ENCODE results near the gene TSPAN5. TPM values are rescaled to one million over a fixed set of nuclear protein-coding genes. Genes with fewer than 3 reads are reported as not detected.

Gene TSPAN5
- total RNA-seq, 2 experiments from 2014 or later: 1.8 to 2.8 TPM

GRCh38 chr4:98560321-98560720 lies 98.1 kb downstream of the TSPAN5 start:
- no peak overlapping the region for H3K27ac ChIP-seq (ENCODE audit: low read depth in 1 of 2, low read length in 2 of 2)
- H3K4me3 Mint-ChIP-seq: no peak overlapping the region
- H3K27ac Mint-ChIP-seq: no peak overlapping the region
- H3K9me3 ChIP-seq (ENCODE audit: control insufficient read depth in 1 of 2, insufficient read depth in 1 of 2, low read length in 2 of 2): no peaks in the 10 kb centered on the region
- ATAC-seq (ENCODE audit: poor library complexity) (no peak), DNase-seq (no peak)
- H3K27me3 Mint-ChIP-seq: no peaks in the 10 kb centered on the region
- intact Hi-C loops (cut with DNase I, micrococcal nuclease): no loop called here
- ChIA-PET CTCF (no interaction called here), POLR2A (no interaction called here)
- H3K36me3 ChIP-seq (ENCODE audit: insufficient read depth, low read length): no peaks in the 10 kb centered on the region
- no peak for TF ChIP-seq CTCF (IDR thresholded peaks at IDR 0.05)
- H3K27me3 ChIP-seq (ENCODE audit: control insufficient read depth in 1 of 2, insufficient read depth in 2 of 2, low read length in 2 of 2): no peaks in the 10 kb centered on the region
- H3K36me3 Mint-ChIP-seq (ENCODE audit: low read depth): no peaks in the 10 kb centered on the region
- no peak overlapping the region for H3K4me3 ChIP-seq (ENCODE audit: low read length)
- H3K4me1 ChIP-seq (ENCODE audit: insufficient read depth, low read length): no peaks in the 10 kb centered on the region
- no peaks in the 10 kb centered on the region for H3K9me3 Mint-ChIP-seq
- H3K4me1 Mint-ChIP-seq (ENCODE audit: low read depth): peaks cover 13% of the 10 kb centered on the region

- H3K4me3 ChIP-seq (ENCODE audit: low read length): no peak overlapping the region
- H3K4me3 Mint-ChIP-seq: no peak overlapping the region
- no peaks in the 10 kb centered on the region for H3K4me1 ChIP-seq (ENCODE audit: insufficient read depth, low read length)
- no peaks in the 10 kb centered on the region for H3K9me3 ChIP-seq (ENCODE audit: control insufficient read depth in 1 of 2, insufficient read depth in 1 of 2, low read length in 2 of 2)
- H3K27me3 ChIP-seq (ENCODE audit: control insufficient read depth in 1 of 2, insufficient read depth in 2 of 2, low read length in 2 of 2): no peaks in the 10 kb centered on the region
- no peak overlapping the region for H3K27ac ChIP-seq (ENCODE audit: low read depth in 1 of 2, low read length in 2 of 2)
- ATAC-seq (ENCODE audit: poor library complexity) (no peak), DNase-seq (no peak)
- H3K9me3 Mint-ChIP-seq: no peaks in the 10 kb centered on the region
- intact Hi-C loops (cut with DNase I, micrococcal nuclease): no loop called here
- peaks cover 6% of the 10 kb centered on the region for H3K4me1 Mint-ChIP-seq (ENCODE audit: low read depth)
- H3K36me3 Mint-ChIP-seq (ENCODE audit: low read depth): no peaks in the 10 kb centered on the region
- H3K27me3 Mint-ChIP-seq: no peaks in the 10 kb centered on the region
- no peak overlapping the region for H3K27ac Mint-ChIP-seq
- ChIA-PET CTCF (no interaction called here), POLR2A (no interaction called here)
- no peak for TF ChIP-seq CTCF (IDR thresholded peaks at IDR 0.05)
- no peaks in the 10 kb centered on the region for H3K36me3 ChIP-seq (ENCODE audit: insufficient read depth, low read length)
Measured at GRCh38 chr4:98558471-98559169, 99.8 kb downstream of the TSPAN5 start.

- Histone ChIP-seq H3K4me3 (ENCODE audit: low read length) (no peak overlapping the region), H3K36me3 (ENCODE audit: insufficient read depth, low read length) (no peaks in the 10 kb centered on the region), H3K9me3 (ENCODE audit: control insufficient read depth in 1 of 2, insufficient read depth in 1 of 2, low read length in 2 of 2) (no peaks in the 10 kb centered on the region), H3K27ac (ENCODE audit: low read depth in 1 of 2, low read length in 2 of 2) (no peak overlapping the region), H3K4me1 (ENCODE audit: insufficient read depth, low read length) (no peaks in the 10 kb centered on the region), H3K27me3 (ENCODE audit: control insufficient read depth in 1 of 2, insufficient read depth in 2 of 2, low read length in 2 of 2) (no peaks in the 10 kb centered on the region)
- intact Hi-C loops (cut with DNase I, micrococcal nuclease): no loop called here
- ATAC-seq (ENCODE audit: poor library complexity) (no peak), DNase-seq (no peak)
- Mint-ChIP-seq H3K36me3 (ENCODE audit: low read depth) (peaks cover 4% of the 10 kb centered on the region), H3K4me3 (no peak overlapping the region), H3K9me3 (no peaks in the 10 kb centered on the region), H3K27ac (no peak overlapping the region), H3K27me3 (no peaks in the 10 kb centered on the region), H3K4me1 (ENCODE audit: low read depth) (peaks cover 3% of the 10 kb centered on the region)
- ChIA-PET POLR2A (no interaction called here), CTCF (no interaction called here)
- TF ChIP-seq CTCF (IDR thresholded peaks at IDR 0.05): no peak
Measured at GRCh38 chr4:98557194-98557892, 101.1 kb downstream of the TSPAN5 start.
